Inferior parietal cortex (tissue), 1 donor: ENCODE results near the gene EFHC2.

Experiments used
- DNase-seq: peaks from one replicate; pipeline ENCODE4 v3.0.0-alpha.2; 2016; ENCODE audit errors: extremely low spot score

Gene EFHC2

DNA sequence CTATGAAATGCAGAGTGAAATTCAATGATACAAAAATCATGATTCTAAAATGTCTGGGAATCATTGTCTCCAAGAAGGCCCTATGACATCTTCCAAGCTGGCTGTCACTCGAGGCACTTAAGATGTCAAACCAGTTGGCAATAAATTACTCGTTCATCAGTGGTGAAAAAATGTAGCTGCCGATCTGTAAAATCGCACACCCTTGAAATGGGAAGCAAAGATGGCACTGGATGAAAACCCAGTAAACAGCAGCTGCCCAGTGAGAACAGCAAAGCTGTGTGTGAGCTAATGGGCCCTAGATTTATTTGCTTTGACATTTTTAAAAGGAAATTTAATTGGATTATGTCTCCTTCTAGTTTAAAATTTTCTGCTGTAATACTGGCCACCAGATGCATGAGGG, 188.3 kb downstream of the EFHC2 start:
- no peak for DNase-seq

DNA sequence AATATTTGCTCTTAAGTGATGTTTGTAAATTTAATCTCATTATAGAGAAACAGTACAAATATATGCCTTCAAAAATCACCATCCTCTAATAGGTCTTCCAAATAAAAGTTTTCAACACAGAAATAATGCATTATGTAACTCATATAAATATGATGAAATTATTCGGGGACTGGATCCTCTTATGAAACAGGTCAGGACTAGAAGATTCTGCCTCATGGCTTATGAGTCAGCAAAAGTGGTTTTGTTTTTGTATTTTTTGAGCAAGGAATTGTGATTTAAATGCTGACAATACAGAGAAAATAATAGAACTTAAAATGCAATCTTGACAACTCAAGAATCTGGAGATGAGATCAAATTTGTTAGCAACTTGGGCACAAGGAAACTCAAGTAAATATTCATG, 190.6 kb downstream of the EFHC2 start:
- DNase-seq: no peak

DNA sequence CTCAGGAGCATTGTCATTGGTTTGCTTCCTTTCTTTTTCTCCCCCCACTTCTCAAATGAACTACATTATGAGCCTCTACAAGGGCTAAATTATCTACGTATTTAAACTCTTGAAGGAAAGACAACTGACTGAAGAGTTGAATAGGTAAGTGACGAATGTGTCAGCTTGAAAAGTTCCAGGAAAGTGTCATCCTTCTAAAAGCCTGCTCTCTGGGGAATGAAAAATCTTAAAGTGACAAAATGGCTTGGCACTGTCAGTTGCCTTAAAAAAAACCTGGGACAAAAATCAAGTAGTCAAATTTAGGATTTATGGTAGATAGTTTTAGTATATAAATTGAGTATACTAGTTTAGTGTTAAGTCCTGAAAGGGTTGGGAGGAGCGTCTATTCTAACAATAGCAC, 196.3 kb downstream of the EFHC2 start:
- DNase-seq: no peak

DNA sequence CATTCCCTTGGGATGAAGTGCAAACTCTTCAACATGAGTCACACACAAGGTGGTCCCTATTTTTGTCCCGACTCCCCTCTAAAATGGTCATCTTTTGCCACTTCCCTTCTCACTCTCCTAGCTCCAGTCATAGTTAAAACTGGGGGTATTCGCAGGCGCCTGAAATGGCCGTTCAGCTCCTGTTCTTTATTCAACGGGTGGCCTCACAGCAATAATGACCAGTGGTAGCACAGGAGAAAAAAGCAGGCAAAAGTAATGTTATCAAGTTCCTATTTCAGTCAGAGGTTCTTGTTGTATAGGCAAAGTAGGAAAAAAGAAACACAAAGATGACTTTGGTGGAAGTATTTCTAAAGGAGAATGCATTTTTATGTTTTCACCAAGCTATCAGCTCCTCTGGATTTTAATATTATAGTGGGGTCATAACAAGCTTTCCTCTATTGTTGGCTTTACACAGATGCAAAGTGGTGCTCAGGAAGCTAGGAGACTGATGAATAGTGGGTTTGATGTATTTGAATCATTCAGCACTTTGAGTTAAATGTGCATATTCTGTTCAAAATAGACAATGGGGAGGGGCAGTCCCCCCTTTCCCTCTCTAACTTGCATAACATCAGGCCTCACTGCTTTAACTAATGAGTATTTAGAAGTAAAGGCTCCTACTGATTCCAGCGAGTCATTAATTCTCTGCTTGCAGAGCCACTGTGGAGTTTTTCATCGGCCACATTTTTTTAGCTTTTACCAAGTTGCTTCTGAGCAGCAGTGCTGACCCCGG, 199.1 kb downstream of the EFHC2 start:
- DNase-seq: no peak

DNA sequence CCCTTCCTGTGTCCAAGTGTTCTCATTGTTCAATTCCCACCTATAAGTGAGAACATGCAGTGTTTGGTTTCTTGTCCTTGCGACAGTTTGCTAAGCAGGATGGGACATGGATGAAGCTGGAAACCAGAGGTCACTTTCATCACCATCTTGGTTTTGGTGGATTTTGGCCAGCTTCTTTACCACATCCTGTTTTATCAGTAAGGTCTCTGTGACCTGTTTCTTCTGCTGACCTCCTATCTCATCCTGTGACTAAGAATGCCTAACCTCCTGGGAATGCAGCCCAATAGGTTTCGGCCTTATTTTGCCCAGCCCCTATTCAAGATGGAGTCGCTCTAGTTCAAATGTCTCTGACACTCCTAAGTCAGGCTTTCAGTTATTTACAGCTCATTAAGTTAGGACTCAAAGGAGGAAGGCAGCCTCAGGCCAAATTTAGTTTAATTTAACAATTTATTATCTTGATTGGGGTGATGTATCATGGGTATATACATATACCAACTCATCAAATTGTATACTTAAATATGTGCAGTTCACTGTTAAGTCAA, 200.3 kb downstream of the EFHC2 start:
- no peak for DNase-seq

DNA sequence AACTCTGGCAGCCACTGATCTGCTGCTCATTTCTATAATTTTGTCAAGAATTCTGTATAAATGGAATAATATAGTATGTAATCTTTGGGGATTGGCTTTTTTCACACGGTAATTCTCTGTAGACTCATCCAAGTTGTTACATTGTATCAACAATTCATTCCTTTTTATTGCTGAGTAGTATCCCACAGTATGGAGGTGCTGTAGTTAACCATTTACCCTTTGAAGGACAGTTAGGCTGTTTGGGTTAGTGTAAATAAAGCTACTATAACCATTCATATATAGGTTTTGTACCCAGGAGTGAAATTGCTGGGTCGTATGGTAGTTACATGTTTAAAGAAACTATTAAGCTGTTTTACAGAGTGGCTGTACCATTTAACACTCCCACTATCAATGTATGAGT, 213.3 kb downstream of the EFHC2 start:
- DNase-seq: no peak

DNA sequence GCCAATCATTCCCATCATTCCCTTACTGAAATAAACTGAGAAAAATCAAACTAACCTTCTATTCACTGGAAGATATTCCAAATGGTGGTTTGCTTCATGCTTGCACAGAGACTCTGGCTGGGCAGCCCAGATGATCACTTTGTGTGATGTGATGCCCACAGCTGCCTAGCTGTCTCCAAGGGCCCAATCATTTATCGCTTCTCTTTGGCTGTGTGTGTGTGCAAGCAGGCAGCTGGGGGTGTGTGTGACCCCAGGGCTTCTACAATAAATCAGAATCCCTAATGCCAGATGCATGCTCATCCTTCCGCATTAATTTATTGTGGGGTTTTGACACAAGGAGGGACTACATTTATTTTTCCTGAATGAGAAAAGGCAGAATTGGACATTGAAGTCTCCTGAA, 230.1 kb downstream of the EFHC2 start:
- no peak for DNase-seq

DNA sequence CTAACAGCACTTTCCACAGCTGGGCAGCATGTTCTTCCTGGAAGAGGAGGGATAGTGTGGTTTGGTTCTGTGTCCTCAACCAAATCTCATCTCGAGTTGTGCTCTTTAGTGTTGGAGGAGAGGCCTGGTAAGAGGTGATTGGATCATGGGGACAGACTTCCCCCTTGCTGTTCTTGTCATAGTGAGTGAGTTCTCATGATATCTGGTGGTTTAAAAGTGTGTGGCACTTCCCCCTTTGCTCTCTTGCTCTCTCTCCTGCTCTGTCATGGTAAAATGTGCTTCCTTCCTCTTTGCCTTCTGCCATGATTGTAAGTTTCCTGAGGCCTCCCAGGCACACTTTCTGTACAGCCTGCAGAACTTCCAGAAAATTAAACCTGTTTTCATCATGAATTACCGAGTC, 236.6 kb downstream of the EFHC2 start:
- no peak for DNase-seq

DNA sequence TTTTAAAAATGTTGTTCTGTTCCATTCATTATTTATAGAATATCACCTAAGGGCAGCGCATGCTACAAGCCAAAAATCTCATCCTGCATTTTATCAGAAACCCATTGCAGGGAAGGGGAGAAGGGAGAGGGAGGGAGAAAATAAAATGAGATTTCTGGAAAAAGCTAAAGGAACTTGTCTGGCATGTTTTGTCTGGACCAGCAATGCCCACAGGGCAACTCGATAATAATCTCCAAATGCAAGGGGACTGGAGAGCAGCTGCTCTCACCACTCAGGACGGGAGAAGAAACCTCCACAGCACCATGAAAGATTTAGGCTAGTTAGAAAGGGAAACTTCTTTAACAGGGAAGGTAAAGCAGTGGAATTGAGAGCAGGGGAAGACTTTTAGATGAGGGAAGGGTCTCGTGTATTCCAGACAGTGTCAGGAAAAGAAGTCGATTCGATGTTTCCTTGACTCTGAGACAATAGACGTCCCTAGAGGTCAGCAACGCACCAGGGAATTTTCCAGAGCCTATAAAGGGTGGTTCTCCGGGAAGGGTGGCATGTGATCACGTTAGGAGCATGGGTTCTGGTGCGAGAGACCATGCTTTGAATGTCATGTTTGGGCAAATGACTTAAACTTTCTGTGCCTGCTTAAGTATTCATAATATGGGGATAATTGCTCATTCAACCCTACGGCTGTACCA, 238.1 kb downstream of the EFHC2 start:
- DNase-seq: no peak

DNA sequence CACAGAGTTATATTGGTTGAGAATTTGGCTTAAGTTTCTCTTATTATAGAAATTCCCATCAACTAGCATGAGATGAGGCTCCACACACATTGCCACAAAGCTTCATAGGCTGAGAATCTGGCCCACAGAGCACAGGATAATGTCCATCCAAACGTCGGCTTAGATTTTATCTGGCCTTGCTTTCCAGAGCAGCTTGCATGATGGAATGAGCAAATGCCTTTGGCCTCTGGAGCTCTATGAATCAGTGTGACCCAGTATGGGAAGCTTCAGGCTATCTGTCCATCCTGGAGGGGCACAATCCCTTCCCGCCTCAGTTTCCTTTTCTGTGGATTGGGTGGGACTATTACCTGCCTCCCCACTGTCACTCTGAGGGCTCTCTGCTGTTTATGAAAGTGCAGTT, 238.8 kb downstream of the EFHC2 start:
- DNase-seq: no peak

DNA sequence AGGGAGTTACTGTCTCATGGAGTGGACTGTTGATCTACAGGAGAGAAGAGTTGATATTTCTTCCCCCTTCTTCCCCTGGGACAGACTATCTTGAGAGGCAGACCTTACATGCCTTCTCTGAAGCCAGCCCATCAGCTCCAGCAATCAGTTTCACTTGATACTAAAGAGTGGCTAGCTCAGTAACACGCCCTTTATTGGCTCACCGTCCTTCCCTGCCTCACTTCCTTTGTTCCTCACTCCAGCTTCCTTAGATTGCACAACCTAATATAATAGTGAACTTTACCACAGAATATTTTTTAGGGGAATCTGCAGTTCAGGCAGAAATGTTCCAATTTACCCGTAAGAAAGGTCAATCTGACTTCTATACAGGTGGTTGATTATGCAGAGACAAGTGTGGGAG, 242.2 kb downstream of the EFHC2 start:
- DNase-seq: no peak

DNA sequence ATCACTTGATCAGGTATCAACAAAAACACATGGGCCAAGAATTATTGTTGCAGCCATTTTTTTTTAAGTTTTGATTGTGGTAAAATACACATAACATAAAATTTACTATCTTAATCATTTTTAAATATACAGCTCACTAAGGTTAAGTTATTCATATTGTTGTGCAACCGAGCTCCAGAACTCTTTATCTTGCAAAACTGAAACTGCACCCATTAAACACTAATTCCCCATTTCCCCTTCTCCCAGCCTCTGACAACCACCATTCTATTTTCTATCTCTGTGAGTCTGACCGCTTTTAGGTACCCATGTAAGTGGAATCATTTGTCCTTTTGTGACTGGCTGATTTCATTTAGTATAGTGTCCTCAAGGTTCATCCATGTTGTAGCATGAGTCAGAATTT, 244.1 kb downstream of the EFHC2 start:
- DNase-seq: no peak
